ENCODE measurements around the gene PIGQ.
"Not testable (repeated sequence)": the region's sequence is repeated elsewhere in the genome, so short reads cannot be mapped to it uniquely, and the experiment has no call there.

Gene PIGQ

DNA sequence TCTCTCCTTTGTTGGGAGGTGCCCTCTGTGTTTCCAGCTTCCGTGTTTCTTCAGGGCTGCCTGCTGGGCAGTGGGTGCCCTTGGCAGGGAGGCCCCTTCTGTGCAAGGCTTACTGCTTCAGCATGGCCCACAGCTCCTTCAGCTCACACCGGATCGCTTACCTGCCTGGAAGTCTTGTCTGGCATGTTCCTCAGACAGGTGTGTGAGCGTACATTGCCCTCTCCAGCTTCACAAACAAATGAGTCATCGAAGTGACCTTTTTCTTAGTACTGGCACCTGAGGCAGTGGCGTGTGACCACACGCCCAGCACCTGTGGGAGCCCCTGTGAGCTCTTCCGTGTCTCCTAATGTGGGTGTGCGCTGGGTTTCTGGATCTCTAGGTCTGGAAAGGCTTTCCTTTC lies 23.6 kb downstream of the PIGQ start:
- DNase-seq (ENCODE audit: low read depth in 2 of 2): no peak
- H3K4me3 ChIP-seq (replicated peaks in 1 of 2; ENCODE audit: low read depth in 2 of 2, low read length in 2 of 2): no peak overlapping the region
- TF ChIP-seq CTCF (IDR thresholded peaks at IDR 0.05; ENCODE audit: low read depth, low read length): no peak

DNA sequence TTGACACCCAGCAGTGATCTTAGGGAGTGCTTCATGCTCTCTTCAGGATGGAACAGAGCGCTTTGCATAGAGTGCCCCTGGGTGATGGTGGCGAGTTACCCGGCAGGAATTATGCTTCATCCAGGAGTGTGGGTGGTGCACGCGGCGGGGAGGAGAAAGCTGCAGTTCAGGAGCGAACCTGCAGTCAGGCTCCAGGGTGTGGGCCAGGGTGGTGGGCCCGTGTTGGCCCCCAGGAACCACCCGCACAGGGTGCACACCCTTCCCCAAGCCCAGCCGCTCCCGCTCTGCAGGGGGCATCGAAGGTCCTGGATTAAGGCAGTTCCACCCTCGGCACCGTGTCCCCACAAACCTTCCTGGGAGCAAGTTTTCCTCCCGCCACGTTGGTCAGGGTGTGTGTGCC lies 24.0 kb downstream of the PIGQ start:
- no peak for TF ChIP-seq CTCF (IDR thresholded peaks at IDR 0.05; ENCODE audit: low read depth, low read length)
- H3K4me3 ChIP-seq (replicated peaks in 1 of 2; ENCODE audit: low read depth in 2 of 2, low read length in 2 of 2): no peak overlapping the region
- DNase-seq (ENCODE audit: low read depth in 2 of 2): no peak

DNA sequence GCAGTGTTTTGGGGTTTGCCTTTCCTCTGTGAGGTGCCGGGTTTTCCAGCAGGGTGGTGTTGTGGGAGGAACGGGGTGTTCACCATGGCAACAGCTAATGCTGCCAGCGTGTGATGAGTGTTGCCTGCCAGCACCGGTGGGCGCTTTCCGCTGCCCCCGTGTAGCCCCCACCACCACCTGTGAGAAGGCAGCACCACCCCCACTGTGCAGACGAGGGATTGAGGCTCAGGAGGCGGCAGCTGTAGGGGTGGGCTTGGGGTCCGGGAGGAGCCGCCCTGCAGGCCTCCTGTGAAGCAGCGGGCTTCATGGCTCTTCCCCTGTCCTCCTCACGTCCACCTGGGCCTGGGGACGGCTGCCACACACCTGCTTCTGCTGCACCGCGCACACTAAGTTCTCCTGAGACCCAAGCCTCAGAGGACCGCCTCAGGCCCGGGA lies 25.3 kb downstream of the PIGQ start:
- H3K4me3 ChIP-seq (replicated peaks in 1 of 2; ENCODE audit: low read depth in 2 of 2, low read length in 2 of 2): no peak overlapping the region
- TF ChIP-seq CTCF (IDR thresholded peaks at IDR 0.05; ENCODE audit: low read depth, low read length): no peak

GRCh38 chr16:595942-596735 lies 26.4 kb downstream of the PIGQ start:
- H3K4me3 ChIP-seq (replicated peaks in 1 of 2; ENCODE audit: low read depth in 2 of 2, low read length in 2 of 2): no peak overlapping the region
- TF ChIP-seq CTCF (IDR thresholded peaks at IDR 0.05; ENCODE audit: low read depth, low read length): no peak
- DNase-seq (ENCODE audit: low read depth in 2 of 2): no peak

More for the DNA sequence above, 25.3 kb downstream of the PIGQ start:
- no peak for DNase-seq (ENCODE audit: low read depth in 2 of 2)

DNA sequence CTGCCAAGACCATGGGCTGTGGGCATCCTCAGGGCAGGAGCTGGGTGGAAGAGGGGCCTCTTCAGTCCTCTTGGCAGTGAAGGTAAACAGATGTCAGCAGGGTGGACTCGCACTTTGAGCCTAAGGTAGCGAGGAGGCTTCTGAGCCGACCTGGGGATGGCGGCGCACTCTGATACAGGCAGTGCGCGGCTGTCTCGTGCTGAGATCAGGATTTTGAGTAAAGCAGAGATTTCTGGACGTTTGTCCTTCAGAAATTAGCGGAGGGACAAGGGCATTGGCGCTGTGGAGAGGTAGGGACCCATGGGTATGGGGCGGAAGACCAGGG lies 26.9 kb downstream of the PIGQ start:
- no peak for TF ChIP-seq CTCF (IDR thresholded peaks at IDR 0.05; ENCODE audit: low read depth, low read length)
- DNase-seq (ENCODE audit: low read depth in 2 of 2): no peak
- no peak overlapping the region for H3K4me3 ChIP-seq (replicated peaks in 1 of 2; ENCODE audit: low read depth in 2 of 2, low read length in 2 of 2)

DNA sequence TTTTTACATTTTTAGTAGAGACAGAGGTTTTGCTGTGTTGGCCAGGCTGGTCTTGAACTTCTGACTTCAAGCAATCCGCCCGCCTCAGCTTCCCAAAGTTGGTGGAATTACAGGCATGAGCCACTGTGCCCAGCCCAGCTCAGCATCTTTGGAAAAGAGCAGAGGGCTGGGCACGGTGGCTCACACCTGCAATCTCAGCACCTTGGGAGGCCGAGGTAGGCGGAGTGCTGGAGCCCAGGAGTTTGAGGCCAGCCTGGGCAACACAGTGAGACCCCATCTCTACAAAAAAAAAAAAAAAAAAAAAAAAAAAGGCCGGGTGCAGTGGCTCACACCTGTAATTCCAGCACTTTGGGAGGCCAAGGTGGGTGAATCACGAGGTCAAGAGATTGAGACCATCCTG lies 27.9 kb downstream of the PIGQ start:
- DNase-seq (ENCODE audit: low read depth in 2 of 2): not testable (repeated sequence)

DNA sequence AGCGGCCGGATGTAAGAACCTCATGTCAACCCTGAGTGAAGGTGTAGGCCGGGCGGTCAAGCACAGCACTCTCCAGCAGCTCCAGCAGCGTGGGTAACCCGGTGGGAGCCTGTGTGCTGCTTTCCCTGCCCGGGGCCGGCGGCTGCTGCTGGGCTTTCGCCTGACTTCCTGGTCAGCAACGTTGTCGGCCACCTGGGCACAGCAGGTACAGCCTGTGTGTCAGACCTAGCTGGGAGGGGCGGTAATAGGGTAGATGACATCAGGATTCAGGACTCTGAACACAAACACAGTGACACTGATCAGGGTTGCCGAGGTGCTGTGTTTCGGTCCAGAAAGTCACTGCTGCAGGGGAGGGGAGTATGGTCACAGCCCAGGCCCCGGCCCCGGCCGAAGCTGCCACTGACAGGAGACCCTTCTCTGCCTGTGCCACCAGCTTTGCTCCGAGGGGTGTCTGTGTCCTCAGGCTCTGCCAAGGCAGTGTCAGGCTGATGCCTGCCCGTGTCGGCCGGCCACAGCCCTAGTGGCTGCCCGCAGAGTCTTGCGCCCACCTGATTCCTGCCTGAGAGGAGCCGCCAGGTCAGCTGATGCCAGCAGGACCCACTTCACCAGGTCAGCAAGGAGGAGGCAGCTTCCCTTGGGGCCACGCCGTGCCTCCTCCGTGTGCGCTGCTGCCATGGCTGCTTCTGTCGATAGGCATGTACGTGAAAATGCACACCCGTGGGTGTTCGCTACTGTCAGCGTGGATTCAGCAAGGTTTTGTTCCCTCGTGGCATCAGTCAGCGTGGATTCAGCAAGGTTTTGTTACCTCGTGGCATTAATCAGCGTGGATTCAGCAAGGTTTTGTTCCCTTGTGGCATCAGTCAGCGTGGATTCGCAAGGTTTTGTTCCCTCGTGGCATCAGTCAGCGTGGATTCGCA lies 29.3 kb downstream of the PIGQ start:
- DNase-seq (ENCODE audit: low read depth in 2 of 2): no peak
- no peak overlapping the region for H3K4me3 ChIP-seq (replicated peaks in 1 of 2; ENCODE audit: low read depth in 2 of 2, low read length in 2 of 2)
- TF ChIP-seq CTCF (IDR thresholded peaks at IDR 0.05; ENCODE audit: low read depth, low read length): no peak

More for the DNA sequence above, 27.9 kb downstream of the PIGQ start:
- H3K4me3 ChIP-seq (replicated peaks in 1 of 2; ENCODE audit: low read depth in 2 of 2, low read length in 2 of 2): not testable (repeated sequence)

Measured in cardiac fibroblast (primary cell).